Lower lobe of right lung (tissue), 2 donors: ENCODE data around the gene ZNF12. TPM values are rescaled to one million over a fixed set of nuclear protein-coding genes. Genes with fewer than 3 reads are reported as not detected.

Experiments used
- ATAC-seq, 2 donors: fragments of 200-7000 bp; cut with Tn5 transposase; one replicate each; pipeline ENCODE4 v1.9.1; 2020 to 2022; ENCODE audit warnings: mild to moderate bottlenecking in 2 of 2, moderate library complexity in 2 of 2
- DNase-seq: peaks from one replicate; pipeline ENCODE4 v3.0.0-alpha.2; 2020
- H3K27ac ChIP-seq: fragments of 200-600 bp; one replicate; pipeline ENCODE4 v1.8.0; 2022
- H3K27me3 ChIP-seq: fragments of 200-600 bp; one replicate; pipeline ENCODE4 v1.8.0; 2022; ENCODE audit warnings: low read depth
- H3K36me3 ChIP-seq: fragments of 200-600 bp; one replicate; pipeline ENCODE4 v1.8.0; 2022; ENCODE audit warnings: mild to moderate bottlenecking
- H3K4me1 ChIP-seq: fragments of 200-600 bp; one replicate; pipeline ENCODE4 v1.8.0; 2022
- H3K4me3 ChIP-seq: fragments of 200-600 bp; one replicate; pipeline ENCODE4 v1.8.0; 2022; ENCODE audit warnings: mild to moderate bottlenecking
- H3K9me3 ChIP-seq: fragments of 200-600 bp; one replicate; pipeline ENCODE4 v1.8.0; 2022
- intact Hi-C: fragments of 100-400 bp; cut with DNase I; formaldehyde crosslinking; loops from one replicate; pipeline ENCODE4 v1.11.0; 2022
- total RNA-seq: library from RNA; stranded (reverse); fragmentation: NEBNext Ultra II Directional; extraction: Animal tissue kit (Norgen Biotek cat#: 25700); gene quantifications from one replicate; pipeline ENCODE4 v1.2.1, GENCODE V29; 2021
- TF ChIP-seq, protein P1 (sequence below): fragments of 200-600 bp; IDR thresholded peaks from one replicate; pipeline ENCODE4 v1.8.0; 2022; ENCODE audit warnings: antibody characterized with exemption, mild to moderate bottlenecking
- donor health status: DM: no; HTN: yes; CAD: no; lungs with severe emphysema.

Gene ZNF12
- total RNA-seq, 1 donor from 2014 or later = 23.4 TPM

DNA sequence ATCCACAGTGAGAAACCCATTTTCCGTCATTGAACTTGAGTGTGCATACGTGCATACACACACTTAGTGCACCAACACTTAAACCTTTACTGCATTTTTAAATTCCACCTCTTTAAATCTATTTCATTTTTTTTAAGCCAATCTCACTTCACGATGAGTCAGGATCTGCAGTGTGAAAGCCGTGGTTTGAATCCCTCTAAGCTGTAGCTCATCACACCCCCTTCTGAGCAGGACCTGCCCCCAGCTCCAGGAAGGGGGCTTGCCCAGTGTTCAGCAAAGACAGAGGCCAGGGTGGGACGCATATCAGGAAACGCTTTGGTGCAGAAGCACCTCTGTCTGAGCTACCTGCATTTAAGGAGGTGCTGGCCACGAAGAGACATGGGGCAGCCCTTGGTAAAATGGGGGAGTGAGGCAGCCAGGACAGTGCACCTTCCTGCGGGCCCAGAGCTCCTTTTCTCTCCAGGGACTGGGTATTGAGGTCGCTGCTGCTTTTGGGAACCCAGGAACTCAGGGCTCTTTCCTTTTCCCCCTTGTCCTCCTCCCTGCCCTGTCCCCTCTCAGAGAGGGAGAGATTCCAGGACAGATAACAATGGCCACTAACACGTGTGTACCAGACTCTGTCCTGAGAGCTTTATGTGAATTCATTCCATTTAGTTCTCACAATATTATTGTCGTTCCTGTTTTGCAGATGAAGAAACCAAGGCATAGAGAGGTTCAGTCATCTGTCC, 48.0 kb downstream of the ZNF12 start:
- intact Hi-C loops = no loop called here
- ATAC-seq (no peak), DNase-seq (no peak)

DNA sequence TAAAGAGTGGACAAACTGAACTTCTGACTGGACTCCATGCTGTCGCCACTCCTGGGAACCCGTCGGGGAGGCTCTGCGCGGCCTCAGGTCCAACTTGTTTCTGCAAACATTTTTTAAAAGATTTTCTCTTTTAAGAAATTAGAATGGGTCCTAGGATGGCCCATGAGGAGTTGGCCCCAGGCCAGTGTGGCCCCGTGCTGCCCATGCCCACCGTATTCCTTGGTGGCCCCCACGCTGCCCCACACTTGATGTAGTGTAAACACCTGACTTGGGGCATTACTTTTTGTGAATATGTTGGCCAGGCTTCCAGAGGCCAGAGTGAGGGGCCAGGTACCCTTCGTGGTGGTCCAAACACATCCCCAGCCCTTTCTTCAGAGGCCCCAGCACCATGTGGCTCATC, 50.3 kb downstream of the ZNF12 start:
- DNase-seq (no peak), ATAC-seq (no peak)
- intact Hi-C loops = no loop called here
- H3K27me3 ChIP-seq = no peaks in the 10 kb centered on the region
- H3K4me3 ChIP-seq = no peak overlapping the region
- peaks cover 31% of the 10 kb centered on the region for H3K36me3 ChIP-seq
- no peaks in the 10 kb centered on the region for H3K4me1 ChIP-seq
- TF ChIP-seq, protein P1, sequence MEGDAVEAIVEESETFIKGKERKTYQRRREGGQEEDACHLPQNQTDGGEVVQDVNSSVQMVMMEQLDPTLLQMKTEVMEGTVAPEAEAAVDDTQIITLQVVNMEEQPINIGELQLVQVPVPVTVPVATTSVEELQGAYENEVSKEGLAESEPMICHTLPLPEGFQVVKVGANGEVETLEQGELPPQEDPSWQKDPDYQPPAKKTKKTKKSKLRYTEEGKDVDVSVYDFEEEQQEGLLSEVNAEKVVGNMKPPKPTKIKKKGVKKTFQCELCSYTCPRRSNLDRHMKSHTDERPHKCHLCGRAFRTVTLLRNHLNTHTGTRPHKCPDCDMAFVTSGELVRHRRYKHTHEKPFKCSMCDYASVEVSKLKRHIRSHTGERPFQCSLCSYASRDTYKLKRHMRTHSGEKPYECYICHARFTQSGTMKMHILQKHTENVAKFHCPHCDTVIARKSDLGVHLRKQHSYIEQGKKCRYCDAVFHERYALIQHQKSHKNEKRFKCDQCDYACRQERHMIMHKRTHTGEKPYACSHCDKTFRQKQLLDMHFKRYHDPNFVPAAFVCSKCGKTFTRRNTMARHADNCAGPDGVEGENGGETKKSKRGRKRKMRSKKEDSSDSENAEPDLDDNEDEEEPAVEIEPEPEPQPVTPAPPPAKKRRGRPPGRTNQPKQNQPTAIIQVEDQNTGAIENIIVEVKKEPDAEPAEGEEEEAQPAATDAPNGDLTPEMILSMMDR = no peak
- no peak overlapping the region for H3K27ac ChIP-seq
- H3K9me3 ChIP-seq = peaks cover 6% of the 10 kb centered on the region

More for the DNA sequence above, 48.0 kb downstream of the ZNF12 start:
- H3K9me3 ChIP-seq = no peaks in the 10 kb centered on the region
- H3K27me3 ChIP-seq = peaks cover under 1% of the 10 kb centered on the region
- H3K4me1 ChIP-seq = no peaks in the 10 kb centered on the region
- H3K36me3 ChIP-seq = peaks cover 17% of the 10 kb centered on the region
- TF ChIP-seq, protein P1 = no peak
- H3K4me3 ChIP-seq = no peak overlapping the region
- no peak overlapping the region for H3K27ac ChIP-seq

DNA sequence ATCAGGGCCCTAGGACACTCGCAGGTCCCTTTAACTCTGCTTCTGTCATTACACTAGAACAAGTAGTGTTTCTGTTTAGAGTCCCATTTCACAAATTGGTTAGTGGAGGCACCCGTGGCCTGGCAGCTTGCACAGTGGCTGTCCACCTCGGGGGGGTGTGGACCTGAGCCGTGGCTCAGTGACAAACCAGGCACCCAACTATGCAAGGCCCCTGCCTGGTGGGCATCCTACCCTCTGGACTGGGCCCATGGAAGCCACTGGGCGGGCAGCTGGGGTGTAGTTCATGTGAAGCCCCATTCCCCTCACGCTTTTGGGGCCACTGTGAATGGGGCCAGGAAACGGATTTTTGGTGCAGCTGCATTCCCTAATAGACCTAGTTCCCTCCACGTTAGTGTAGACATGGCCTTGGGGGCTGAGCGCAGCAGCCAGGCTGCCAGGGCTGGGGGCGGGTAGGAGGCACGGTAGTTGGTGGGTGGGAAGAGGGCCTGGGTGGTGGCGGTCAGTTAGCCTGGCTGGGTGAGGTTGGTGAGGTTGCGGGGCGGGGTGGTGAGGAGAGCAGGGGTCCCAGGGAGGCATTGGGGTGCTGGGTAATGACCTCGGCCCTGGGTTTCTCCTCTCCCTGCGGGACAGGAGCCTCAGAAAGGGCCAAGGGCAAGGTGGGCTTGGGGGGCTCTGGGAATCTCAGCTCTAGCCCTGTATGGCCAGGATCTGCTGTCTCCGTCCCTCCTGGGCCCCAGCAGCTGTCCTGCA, 50.9 kb downstream of the ZNF12 start:
- Histone ChIP-seq H3K4me1 (no peaks in the 10 kb centered on the region), H3K4me3 (no peak overlapping the region), H3K9me3 (peaks cover 6% of the 10 kb centered on the region), H3K27me3 (no peaks in the 10 kb centered on the region), H3K36me3 (peaks cover 37% of the 10 kb centered on the region), H3K27ac (no peak overlapping the region)
- ATAC-seq = no peak
- intact Hi-C loops = no loop called here
- DNase-seq = no peak
- TF ChIP-seq, protein P1 = no peak

DNA sequence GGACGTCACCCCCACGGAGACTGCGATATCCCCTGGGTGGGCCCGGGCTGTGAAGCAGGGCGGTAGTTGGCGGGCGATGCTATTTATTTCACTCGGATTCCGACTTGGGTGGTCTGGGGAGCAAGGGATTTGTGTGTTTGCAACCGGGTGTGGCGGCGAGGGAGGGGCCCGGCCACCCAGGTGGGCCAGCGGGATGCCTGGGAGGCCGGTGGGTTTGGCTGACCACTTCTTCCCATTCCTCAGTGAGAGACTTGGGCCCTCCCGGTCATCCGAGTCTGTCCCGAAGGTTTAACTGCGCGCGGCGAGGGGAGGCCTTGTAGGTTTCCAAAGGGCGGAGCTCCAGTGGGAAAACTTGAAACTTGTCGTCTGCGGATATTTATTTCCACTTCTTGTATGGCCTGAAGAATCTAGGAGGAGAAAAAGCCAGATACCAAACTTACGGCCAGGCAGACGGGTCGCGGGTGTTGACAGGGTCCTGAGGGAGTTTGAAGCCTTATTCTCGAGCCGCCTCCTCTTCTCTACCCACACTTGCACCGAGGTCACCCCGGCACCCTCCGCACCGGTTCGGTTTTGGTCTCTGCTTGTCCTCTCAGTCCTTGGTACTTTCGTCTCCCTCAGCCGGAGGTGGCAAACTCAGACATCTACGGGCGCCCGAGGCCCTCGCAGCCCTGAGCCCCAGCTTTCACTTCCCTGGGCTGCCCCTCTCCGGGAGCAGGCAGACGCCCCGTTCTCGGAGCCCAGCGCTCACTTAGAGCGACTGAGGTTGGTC, 51.7 kb downstream of the ZNF12 start:
- Histone ChIP-seq H3K9me3 (peaks cover 6% of the 10 kb centered on the region), H3K4me1 (no peaks in the 10 kb centered on the region), H3K4me3 (no peak overlapping the region), H3K27me3 (no peaks in the 10 kb centered on the region), H3K27ac (no peak overlapping the region), H3K36me3 (peaks cover 45% of the 10 kb centered on the region)
- DNase-seq (no peak), ATAC-seq (no peak)
- intact Hi-C loops = no loop called here
- TF ChIP-seq, protein P1 = no peak

DNA sequence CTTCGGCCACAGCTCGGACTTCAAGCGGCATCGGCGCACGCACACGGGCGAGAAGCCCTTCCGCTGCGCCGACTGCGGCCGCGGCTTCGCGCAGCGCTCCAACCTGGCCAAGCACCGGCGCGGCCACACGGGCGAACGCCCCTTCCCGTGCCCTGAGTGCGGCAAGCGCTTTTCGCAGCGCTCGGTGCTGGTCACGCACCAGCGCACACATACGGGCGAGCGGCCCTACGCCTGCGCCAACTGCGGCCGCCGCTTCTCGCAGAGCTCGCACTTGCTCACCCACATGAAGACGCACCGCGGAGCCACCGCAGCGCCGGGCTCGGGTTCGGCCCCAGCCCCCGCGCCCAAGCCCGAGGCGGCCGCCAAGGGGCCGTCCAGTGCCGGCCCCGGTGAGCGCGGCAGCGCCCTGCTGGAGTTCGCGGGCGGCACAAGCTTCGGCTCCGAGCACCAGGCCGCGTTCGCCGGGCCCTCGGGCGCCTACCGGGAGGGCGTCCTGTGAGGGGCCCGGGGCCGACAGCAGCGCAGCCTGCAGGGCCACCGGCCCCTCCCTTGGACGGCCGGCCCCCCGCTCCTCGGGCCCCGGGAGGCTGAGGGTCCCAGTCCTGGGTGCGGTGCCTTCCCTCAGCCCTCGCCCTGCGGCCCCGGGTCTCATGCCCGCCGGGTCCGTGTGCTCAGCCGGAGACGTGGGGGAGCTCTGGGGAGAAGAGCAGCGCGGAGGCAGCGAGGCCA, 52.5 kb downstream of the ZNF12 start:
- no peak for ATAC-seq
- H3K4me1 ChIP-seq = no peaks in the 10 kb centered on the region
- TF ChIP-seq, protein P1 = no peak
- H3K27me3 ChIP-seq = no peaks in the 10 kb centered on the region
- no peak for DNase-seq
- H3K4me3 ChIP-seq = no peak overlapping the region
- peaks cover 6% of the 10 kb centered on the region for H3K9me3 ChIP-seq
- no peak overlapping the region for H3K27ac ChIP-seq
- intact Hi-C loops = no loop called here
- H3K36me3 ChIP-seq = peaks cover 52% of the 10 kb centered on the region
